NT2/D1 (cell line): Measurements from ENCODE around the gene SPECC1L.
"Not testable (repeated sequence)": the region's sequence is repeated elsewhere in the genome, so short reads cannot be mapped to it uniquely, and the experiment has no call there.

Experiments used
- SUZ12 ChIP-seq: IDR thresholded peaks from 2 replicates; pipeline ENCODE4 v1.6.1; 2011; ENCODE audit not compliant: insufficient read length, insufficient read depth; ENCODE audit errors: extremely low read depth
- YY1 ChIP-seq: IDR thresholded peaks from 2 replicates; pipeline ENCODE4 v1.6.1; 2011; ENCODE audit not compliant: insufficient read length, insufficient read depth
- ZNF274 ChIP-seq: IDR thresholded peaks from 2 replicates; pipeline ENCODE4 v1.6.1; 2011; ENCODE audit warnings: mild to moderate bottlenecking, low read depth, low read length

GRCh38 chr22:24298497-24299155 is 28.0 kb downstream of the SPECC1L start:
- TF ChIP-seq ZNF274, SUZ12, YY1: not testable (repeated sequence)
